CD14-positive monocyte (primary cell): ENCODE results near the gene GNA12. TPM values are rescaled to one million over a fixed set of nuclear protein-coding genes. Genes with fewer than 3 reads are reported as not detected.
"Not testable (repeated sequence)": the region's sequence is repeated elsewhere in the genome, so short reads cannot be mapped to it uniquely, and the experiment has no call there.

ENCODE experiments used
- DNase-seq, 3 donors: peaks; one replicate each; pipeline ENCODE4 v3.0.0-alpha.2; 2011 to 2022
- H2AFZ ChIP-seq: 2 replicates; pipeline ENCODE4 v1.6.0; 2012; ENCODE audit warnings: mild to moderate bottlenecking, low read depth, low read length, inconsistent platforms; ENCODE audit not compliant: insufficient read depth, poor library complexity, severe bottlenecking
- H3K27ac ChIP-seq, 2 donors: 1 replicate in 1 of 2; 2 replicates in 1 of 2; pipeline ENCODE4 v1.5.1; 2012 to 2013; ENCODE audit warnings: low read length in 2 of 2, control low read depth in 1 of 2, inconsistent platforms in 1 of 2, low read depth in 1 of 2, mild to moderate bottlenecking in 1 of 2
- H3K27me3 ChIP-seq, 2 donors: one replicate each; pipeline versions ENCODE4 v1.6.0 to v1.6.1; 2011 to 2013; ENCODE audit warnings: low read length in 2 of 2; ENCODE audit not compliant: control insufficient read depth in 2 of 2, insufficient read depth in 2 of 2
- H3K36me3 ChIP-seq, 2 donors: replicated peaks in 1 of 2; 1 replicate in 1 of 2; 2 replicates in 1 of 2; pipeline versions ENCODE4 v1.5.1 to v1.6.1; 2012 to 2013; ENCODE audit warnings: low read length in 2 of 2, control low read depth in 1 of 2, inconsistent platforms in 1 of 2, mild to moderate bottlenecking in 1 of 2; ENCODE audit not compliant: insufficient read depth in 2 of 2, control insufficient read depth in 1 of 2
- H3K4me1 ChIP-seq, 2 donors: 1 replicate in 1 of 2; 2 replicates in 1 of 2; pipeline versions ENCODE4 v1.5.1 to v1.6.1; 2012 to 2013; ENCODE audit warnings: low read length in 2 of 2, control low read depth in 1 of 2, inconsistent platforms in 1 of 2, mild to moderate bottlenecking in 1 of 2, moderate library complexity in 1 of 2; ENCODE audit not compliant: insufficient read depth in 2 of 2, control insufficient read depth in 1 of 2
- H3K4me2 ChIP-seq: replicated peaks from 2 replicates; pipeline ENCODE3; 2012; ENCODE audit warnings: low read length, moderate library complexity, mild to moderate bottlenecking; ENCODE audit not compliant: poor library complexity, severe bottlenecking; ENCODE audit errors: extremely low read depth
- H3K4me3 ChIP-seq, 3 experiments: fragments of 200-600 bp in 1 of 3; sonication (generic) in 1 of 3; replicated peaks in 1 of 3; 1 replicate in 2 of 3; 2 replicates in 1 of 3; pipeline ENCODE4 v1.5.1; 2011 to 2013; ENCODE audit warnings: low read length in 3 of 3, mild to moderate bottlenecking in 3 of 3, control low read depth in 2 of 3, low read depth in 2 of 3, inconsistent platforms in 1 of 3, moderate library complexity in 1 of 3
- H3K79me2 ChIP-seq: 2 replicates; pipeline ENCODE4 v1.6.0; 2012; ENCODE audit warnings: mild to moderate bottlenecking, control low read depth, inconsistent platforms, low read length, moderate library complexity; ENCODE audit not compliant: insufficient read depth
- H3K9ac ChIP-seq: 2 replicates; pipeline ENCODE4 v1.6.0; 2017; ENCODE audit warnings: low read length, mild to moderate bottlenecking; ENCODE audit not compliant: insufficient read depth, poor library complexity, severe bottlenecking
- H3K9me3 ChIP-seq, 2 donors: replicated peaks in 1 of 2; 1 replicate in 1 of 2; 2 replicates in 1 of 2; pipeline versions ENCODE4 v1.5.1 to v1.6.1; 2012 to 2013; ENCODE audit warnings: low read length in 2 of 2, control low read depth in 1 of 2; ENCODE audit not compliant: control insufficient read depth in 1 of 2, insufficient read depth in 1 of 2
- H4K20me1 ChIP-seq: 2 replicates; pipeline ENCODE4 v1.6.0; 2012; ENCODE audit warnings: mild to moderate bottlenecking, low read length, control low read depth, moderate library complexity; ENCODE audit not compliant: insufficient read depth
- H3K27ac Mint-ChIP-seq, 7 donors: one replicate each; pipeline ENCODE4 v1.8.0; 2020; ENCODE audit warnings: mild to moderate bottlenecking in 7 of 7, mixed read lengths in 7 of 7, moderate library complexity in 6 of 7, inconsistent platforms in 2 of 7
- H3K27me3 Mint-ChIP-seq, 3 donors: one replicate each; pipeline ENCODE4 v1.8.0; 2021 to 2022; ENCODE audit warnings: low read depth in 3 of 3, mild to moderate bottlenecking in 3 of 3, mixed read lengths in 3 of 3, moderate library complexity in 3 of 3, inconsistent platforms in 1 of 3
- H3K36me3 Mint-ChIP-seq, 2 donors: one replicate each; pipeline ENCODE4 v1.8.0; 2020; ENCODE audit warnings: mixed read lengths in 2 of 2, inconsistent platforms in 1 of 2, mild to moderate bottlenecking in 1 of 2
- H3K4me1 Mint-ChIP-seq: one replicate; pipeline ENCODE4 v1.8.0; 2020; ENCODE audit warnings: mild to moderate bottlenecking, mixed read lengths
- H3K4me3 Mint-ChIP-seq, 2 donors: one replicate each; pipeline ENCODE4 v1.8.0; 2020; ENCODE audit warnings: mild to moderate bottlenecking in 2 of 2, mixed read lengths in 2 of 2, moderate library complexity in 1 of 2
- H3K9me3 Mint-ChIP-seq, 7 donors: one replicate each; pipeline ENCODE4 v1.8.0; 2020 to 2022; ENCODE audit warnings: mixed read lengths in 7 of 7, mild to moderate bottlenecking in 6 of 7, moderate library complexity in 6 of 7, inconsistent platforms in 2 of 7
- CTCF ChIP-seq: fragments of 200-600 bp; IDR thresholded peaks from one replicate; pipeline ENCODE4 v1.8.0; 2022; ENCODE audit warnings: antibody characterized with exemption, mild to moderate bottlenecking
- WGBS: methylation state at CpG from one replicate; pipeline ENCODE4 v1.1.5; 2013; ENCODE audit warnings: missing lambda C conversion rate; ENCODE audit not compliant: insufficient coverage; 5-methylcytosine and 5-hydroxymethylcytosine counted together
- intact Hi-C, 2 donors: fragments of 100-400 bp; cut with micrococcal nuclease; formaldehyde crosslinking; loops; one replicate each; pipeline versions ENCODE4 v1.15.0 to v1.15.1; 2023
- polyA plus RNA-seq, 3 donors: library from polyadenylated mRNA; depleted of rRNA in 1 of 3; unstranded in 2 of 3; stranded (reverse) in 1 of 3; fragments of 300-500 nt in 2 of 3; fragments of >200 nt in 1 of 3; fragmentation: Illumina TruSeq in 2 of 3; gene quantifications; 1 replicate in 2 of 3; 2 replicates in 1 of 3; pipeline ENCODE4 v1.2.3, GENCODE V29; 2012 to 2021

GNA12 gene
- polyA plus RNA-seq, 3 donors = 3.4 to 25.9 (median 10.6) TPM

GRCh38 chr7:2699289-2699620 is 144.9 kb downstream of the GNA12 start:
- Mint-ChIP-seq H3K27ac (peak overlapping the region in 2 of 7 donors; percentile 40 to 64), H3K36me3 (no peaks in the 10 kb centered on the region), H3K4me3 (peak overlapping the region in 1 of 2 donors; percentile 69), H3K4me1 (peaks cover 17% of the 10 kb centered on the region), H3K9me3 (peaks cover 0 to 4% (median 0%) of the 10 kb centered on the region in 7 donors), H3K27me3 (peaks cover 29 to 36% (median 32%) of the 10 kb centered on the region in 3 donors)
- TF ChIP-seq CTCF = no peak
- peak overlapping the region; percentile 30 for H2AFZ ChIP-seq
- no peaks in the 10 kb centered on the region for H3K79me2 ChIP-seq
- intact Hi-C loops = no loop called here
- H3K36me3 ChIP-seq = no peaks in the 10 kb centered on the region
- peak overlapping the region; percentile 32 for H3K9ac ChIP-seq
- 9% methylated on average over 7 of the region's 15 CpGs for WGBS
- H3K4me1 ChIP-seq = peaks cover 41 to 42% of the 10 kb centered on the region in 2 donors
- H3K9me3 ChIP-seq = no peaks in the 10 kb centered on the region
- H4K20me1 ChIP-seq = no peaks in the 10 kb centered on the region
- no peak for DNase-seq
- peak overlapping the region; percentile 5 for H3K4me2 ChIP-seq
- H3K4me3 ChIP-seq = no peak overlapping the region
- H3K27me3 ChIP-seq = peaks cover 0 to 15% of the 10 kb centered on the region in 2 donors
- no peak overlapping the region for H3K27ac ChIP-seq

GRCh38 chr7:2698581-2699288 is 145.4 kb downstream of the GNA12 start:
- Histone ChIP-seq H3K4me3 (no peak overlapping the region), H3K4me1 (peaks cover 46 to 47% of the 10 kb centered on the region in 2 donors), H3K9me3 (no peaks in the 10 kb centered on the region), H3K36me3 (no peaks in the 10 kb centered on the region), H3K9ac (peak overlapping the region; percentile 32), H3K79me2 (no peaks in the 10 kb centered on the region), H3K27ac (no peak overlapping the region), H2AFZ (peak overlapping the region; percentile 30), H4K20me1 (no peaks in the 10 kb centered on the region), H3K4me2 (peak overlapping the region; percentile 5), H3K27me3 (peaks cover 0 to 15% of the 10 kb centered on the region in 2 donors)
- peak; percentile 37 to 80 (median 54) for DNase-seq
- Mint-ChIP-seq H3K27me3 (peaks cover 28 to 36% (median 29%) of the 10 kb centered on the region in 3 donors), H3K9me3 (peaks cover 0 to 4% (median 0%) of the 10 kb centered on the region in 7 donors), H3K27ac (peak overlapping the region in 1 of 7 donors; percentile 64), H3K4me1 (peaks cover 22% of the 10 kb centered on the region), H3K36me3 (peaks cover under 1% of the 10 kb centered on the region in 2 donors), H3K4me3 (peak overlapping the region in 1 of 2 donors; percentile 69)
- 8% methylated on average over 12 of the region's 18 CpGs for WGBS
- intact Hi-C loops = no loop called here
- no peak for TF ChIP-seq CTCF

- H3K36me3 ChIP-seq, H3K4me3 ChIP-seq, intact Hi-C loops, H3K79me2 ChIP-seq, H2AFZ ChIP-seq, H3K36me3 Mint-ChIP-seq, H4K20me1 ChIP-seq, H3K4me2 ChIP-seq, DNase-seq, H3K4me3 Mint-ChIP-seq, H3K9me3 ChIP-seq: not testable (repeated sequence)
- peaks cover 0 to 12% (median 2%) of the 10 kb centered on the region in 7 donors for H3K9me3 Mint-ChIP-seq
- peaks cover 33 to 47% (median 37%) of the 10 kb centered on the region in 3 donors for H3K27me3 Mint-ChIP-seq
- peak overlapping the region in 6 of 7 donors; percentile 41 to 97 (median 90) for H3K27ac Mint-ChIP-seq
- peaks cover 85 to 86% of the 10 kb centered on the region in 2 donors for H3K4me1 ChIP-seq
- H3K27ac ChIP-seq = peak overlapping the region; percentile 74 to 77
- H3K27me3 ChIP-seq = peaks cover 0 to 24% of the 10 kb centered on the region in 2 donors
- peaks cover 48% of the 10 kb centered on the region for H3K4me1 Mint-ChIP-seq
- 89% methylated on average over 3 of the region's 8 CpGs for WGBS
- peak overlapping the region; percentile 8 for H3K9ac ChIP-seq
These were observed 150.0 kb downstream of the GNA12 start for GRCh38 chr7:2694122-2694436.
